Stimulated activated CD8-positive, alpha-beta memory T cell treated with anti-CD3 and anti-CD28 coated beads, Interleukin-15, amount 100 ng/mL, for 4 hours (primary cell): ENCODE results near the gene STYXL1.

Experiments
- DNase-seq, 2 donors: peaks; one replicate each; pipeline ENCODE4 v3.0.0-alpha.2; 2020; ENCODE audit warnings: low read depth in 2 of 2

STYXL1 gene

GRCh38 chr7:75955331-75955955, 92.4 kb downstream of the STYXL1 start:
- DNase-seq, result no peak

GRCh38 chr7:75953931-75954330, 93.9 kb downstream of the STYXL1 start:
- no peak for DNase-seq

- no peak for DNase-seq
These were observed 94.4 kb downstream of the STYXL1 start for GRCh38 chr7:75953431-75953830.

- no peak for DNase-seq
These were observed 96.3 kb downstream of the STYXL1 start for GRCh38 chr7:75951506-75951905.

GRCh38 chr7:75950111-75950681, 97.6 kb downstream of the STYXL1 start:
- DNase-seq, result no peak

- no peak for DNase-seq
These were observed 99.6 kb downstream of the STYXL1 start for GRCh38 chr7:75948179-75948578.
